ENCODE results near the gene DENND1A.

DNA sequence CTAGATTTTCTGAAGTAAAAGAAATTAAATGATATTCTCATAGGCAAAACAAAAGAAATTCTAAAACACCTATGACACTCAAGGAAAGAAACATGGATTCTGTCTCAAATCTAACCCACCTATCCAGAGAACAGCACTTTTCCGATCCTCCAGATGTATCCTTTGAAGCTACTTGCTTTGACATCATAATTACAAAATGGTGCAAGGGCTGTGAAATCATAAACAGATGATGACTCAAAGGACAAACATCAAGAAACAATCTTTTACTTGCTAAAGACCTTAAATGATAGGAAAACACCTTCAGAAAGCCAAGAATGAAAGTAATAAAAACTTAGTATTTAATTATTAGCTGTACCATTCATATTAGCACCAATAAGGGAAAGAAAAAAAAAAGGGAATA is 202.6 kb downstream of the DENND1A start:
- TF ChIP-seq ZNF274 (IDR thresholded peaks at IDR 0.05; ENCODE audit: low read depth, low read length) (no peak), YY1 (IDR thresholded peaks at IDR 0.05; ENCODE audit: insufficient read depth, insufficient read length) (no peak)

Measured in NT2/D1 (cell line).